ENCODE results near the gene SLC16A4.

GRCh38 chr1:110428946-110429345 is 38.1 kb upstream of the SLC16A4 start:
- no peak for TF ChIP-seq CTCF (IDR thresholded peaks at IDR 0.05; ENCODE audit: borderline replicate concordance, extremely low read depth, low read length, poor library complexity, severe bottlenecking)
- TF ChIP-seq EZH2 (IDR thresholded peaks at IDR 0.05; ENCODE audit: borderline replicate concordance, low read depth, low read length, severe bottlenecking) = no peak
